ENCODE measurements around the gene RFTN2.

RFTN2 gene

GRCh38 chr2:197707316-197708213 is 32.2 kb upstream of the RFTN2 start:
- no peak overlapping the region for H2AFZ ChIP-seq (ENCODE audit: low read length)
- H3K4me1 ChIP-seq (ENCODE audit: insufficient read depth, low read length, severe bottlenecking), result peaks cover 50% of the 10 kb centered on the region
- no peaks in the 10 kb centered on the region for H3K27me3 ChIP-seq (ENCODE audit: insufficient read depth, low read length)
- peaks cover 34% of the 10 kb centered on the region for H3K36me3 ChIP-seq (ENCODE audit: insufficient read depth, low read length)
- peak overlapping the region; percentile 95 for H3K4me2 ChIP-seq (ENCODE audit: low read length)
- peak overlapping the region; percentile 83 for H3K9ac ChIP-seq (ENCODE audit: low read length)
- H3K9me3 ChIP-seq (ENCODE audit: low read length), result no peaks in the 10 kb centered on the region
- H3K27ac ChIP-seq (ENCODE audit: low read depth, low read length, poor library complexity, severe bottlenecking), result no peak overlapping the region
- H3K9me2 ChIP-seq (ENCODE audit: low read depth, low read length), result no peaks in the 10 kb centered on the region
- no peaks in the 10 kb centered on the region for H4K20me1 ChIP-seq (ENCODE audit: insufficient read depth, low read length)
- H3K4me3 ChIP-seq (ENCODE audit: low read depth, low read length, poor library complexity, severe bottlenecking), result peak overlapping the region; percentile 88
- TF ChIP-seq EZH2 (IDR thresholded peaks at IDR 0.05; ENCODE audit: borderline replicate concordance, low read length), result no peak
- peak; percentile 82 for TF ChIP-seq CTCF (IDR thresholded peaks at IDR 0.05; ENCODE audit: low read length)
- H3K79me2 ChIP-seq (ENCODE audit: insufficient read depth, low read length), result peaks cover 54% of the 10 kb centered on the region
- H3F3A ChIP-seq (ENCODE audit: insufficient read depth, low read length), result no peaks in the 10 kb centered on the region

- Histone ChIP-seq H3K9ac (ENCODE audit: low read length) (peak overlapping the region; percentile 83), H3K27ac (ENCODE audit: low read depth, low read length, poor library complexity, severe bottlenecking) (no peak overlapping the region), H3K36me3 (ENCODE audit: insufficient read depth, low read length) (peaks cover 34% of the 10 kb centered on the region), H3K9me2 (ENCODE audit: low read depth, low read length) (no peaks in the 10 kb centered on the region), H3K4me1 (ENCODE audit: insufficient read depth, low read length, severe bottlenecking) (peaks cover 50% of the 10 kb centered on the region), H4K20me1 (ENCODE audit: insufficient read depth, low read length) (no peaks in the 10 kb centered on the region), H3K4me2 (ENCODE audit: low read length) (peak overlapping the region; percentile 95), H3F3A (ENCODE audit: insufficient read depth, low read length) (no peaks in the 10 kb centered on the region), H3K4me3 (ENCODE audit: low read depth, low read length, poor library complexity, severe bottlenecking) (peak overlapping the region; percentile 88), H3K27me3 (ENCODE audit: insufficient read depth, low read length) (no peaks in the 10 kb centered on the region), H3K79me2 (ENCODE audit: insufficient read depth, low read length) (peaks cover 54% of the 10 kb centered on the region), H2AFZ (ENCODE audit: low read length) (no peak overlapping the region), H3K9me3 (ENCODE audit: low read length) (no peaks in the 10 kb centered on the region)
- TF ChIP-seq EZH2 (IDR thresholded peaks at IDR 0.05; ENCODE audit: borderline replicate concordance, low read length) (no peak), CTCF (IDR thresholded peaks at IDR 0.05; ENCODE audit: low read length) (no peak)
These were observed 31.4 kb upstream of the RFTN2 start for GRCh38 chr2:197706839-197707207.

- Histone ChIP-seq H3K4me3 (ENCODE audit: low read depth, low read length, poor library complexity, severe bottlenecking) (peak overlapping the region; percentile 88), H3F3A (ENCODE audit: insufficient read depth, low read length) (no peaks in the 10 kb centered on the region), H4K20me1 (ENCODE audit: insufficient read depth, low read length) (no peaks in the 10 kb centered on the region), H3K9ac (ENCODE audit: low read length) (peak overlapping the region; percentile 83), H3K4me2 (ENCODE audit: low read length) (peak overlapping the region; percentile 95), H3K27me3 (ENCODE audit: insufficient read depth, low read length) (no peaks in the 10 kb centered on the region), H3K9me2 (ENCODE audit: low read depth, low read length) (no peaks in the 10 kb centered on the region), H3K9me3 (ENCODE audit: low read length) (no peaks in the 10 kb centered on the region), H3K4me1 (ENCODE audit: insufficient read depth, low read length, severe bottlenecking) (peaks cover 50% of the 10 kb centered on the region), H3K27ac (ENCODE audit: low read depth, low read length, poor library complexity, severe bottlenecking) (peak overlapping the region; percentile 29), H3K79me2 (ENCODE audit: insufficient read depth, low read length) (peaks cover 49% of the 10 kb centered on the region), H2AFZ (ENCODE audit: low read length) (no peak overlapping the region), H3K36me3 (ENCODE audit: insufficient read depth, low read length) (peaks cover 28% of the 10 kb centered on the region; the same call in 1 of the 2 replicates)
- no peak for TF ChIP-seq CTCF (IDR thresholded peaks at IDR 0.05; ENCODE audit: low read length)
- no peak for TF ChIP-seq EZH2 (IDR thresholded peaks at IDR 0.05; ENCODE audit: borderline replicate concordance, low read length)
These were observed 30.8 kb upstream of the RFTN2 start for GRCh38 chr2:197705912-197706838.
